ENCODE data around the gene ANO4.

The ANO4 gene

GRCh38 chr12:100793182-100793581, 1.4 kb upstream of the ANO4 start:
- ChIA-PET CTCF (interaction anchor here (1.1 kb wide), 1 partner anchor 11 kb away, joined by 3 read pairs; no protein-coding TSS in a partner anchor), POLR2A (no interaction called here)
- DNase-seq (ENCODE audit: extremely low spot score) = no peak
- TF ChIP-seq CTCF (IDR thresholded peaks at IDR 0.05; ENCODE audit: control extremely low read depth, extremely low read depth, low read depth, missing control alignments) = no peak

GRCh38 chr12:100795174-100795799, 711 bp downstream of the ANO4 start:
- no peak for TF ChIP-seq CTCF (IDR thresholded peaks at IDR 0.05; ENCODE audit: control extremely low read depth, extremely low read depth, low read depth, missing control alignments)
- POLR2A ChIA-PET = no interaction called here
- no peak for DNase-seq (ENCODE audit: extremely low spot score)
- CTCF ChIA-PET = interaction anchor here (0.9 kb wide), 1 partner anchor 10 kb away, joined by 3 read pairs; no protein-coding TSS in a partner anchor

- POLR2A ChIA-PET = no interaction called here
Observed at GRCh38 chr12:100795800-100796179, 1.2 kb downstream of the ANO4 start.

DNA sequence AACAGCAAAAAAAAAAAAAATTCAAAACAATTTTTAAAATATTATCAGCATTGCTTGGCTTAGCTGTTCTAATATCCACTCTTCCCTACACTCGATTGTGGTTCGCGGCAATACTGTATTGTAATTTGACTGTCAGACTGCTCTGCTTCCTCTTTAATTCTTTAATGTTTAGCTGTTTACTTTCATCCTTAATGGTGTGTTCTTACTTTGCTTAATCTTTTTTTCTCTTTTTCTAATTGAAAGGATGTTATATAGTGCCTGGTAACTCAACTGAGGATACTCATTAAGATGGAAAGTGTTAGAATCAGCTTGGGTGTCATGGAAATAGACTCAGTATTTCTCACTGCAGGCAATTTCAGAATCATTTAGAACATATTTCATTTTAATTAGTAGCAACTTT, 2.0 kb downstream of the ANO4 start:
- no peak for TF ChIP-seq CTCF (IDR thresholded peaks at IDR 0.05; ENCODE audit: control extremely low read depth, extremely low read depth, low read depth, missing control alignments)
- ChIA-PET POLR2A (no interaction called here), CTCF (no interaction called here)

More at GRCh38 chr12:100795800-100796179, 1.2 kb downstream of the ANO4 start:
- TF ChIP-seq CTCF (IDR thresholded peaks at IDR 0.05; ENCODE audit: control extremely low read depth, extremely low read depth, low read depth, missing control alignments) = no peak
- CTCF ChIA-PET = interaction anchor here (0.9 kb wide), 1 partner anchor 10 kb away, joined by 3 read pairs; no protein-coding TSS in a partner anchor
- DNase-seq (ENCODE audit: extremely low spot score) = no peak

DNA sequence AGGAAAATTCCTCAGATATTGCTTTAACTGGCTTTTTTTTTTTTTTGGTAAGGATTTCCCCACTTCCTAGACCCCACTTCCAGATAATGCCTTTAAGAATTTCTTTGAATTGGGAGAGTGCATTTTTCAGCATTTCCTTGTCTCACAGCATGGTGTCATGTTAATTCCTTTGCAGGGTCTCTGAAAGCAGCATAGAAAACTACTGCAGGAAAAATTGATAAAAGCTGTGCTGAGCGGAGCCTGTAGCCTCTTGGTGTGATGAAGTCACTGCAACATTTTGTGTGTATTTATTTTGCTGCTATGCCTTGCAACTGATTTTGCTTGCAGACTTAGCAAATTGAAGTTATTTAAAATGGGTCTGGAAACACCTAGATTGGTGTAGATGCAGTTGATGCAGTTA, 2.7 kb downstream of the ANO4 start:
- no peak for TF ChIP-seq CTCF (IDR thresholded peaks at IDR 0.05; ENCODE audit: control extremely low read depth, extremely low read depth, low read depth, missing control alignments)
- ChIA-PET CTCF (no interaction called here), POLR2A (no interaction called here)
- DNase-seq (ENCODE audit: extremely low spot score) = no peak

More for the DNA sequence above, 2.0 kb downstream of the ANO4 start:
- no peak for DNase-seq (ENCODE audit: extremely low spot score)

- CTCF ChIA-PET = no interaction called here
- no peak for DNase-seq (ENCODE audit: extremely low spot score)
- no peak for TF ChIP-seq CTCF (IDR thresholded peaks at IDR 0.05; ENCODE audit: control extremely low read depth, extremely low read depth, low read depth, missing control alignments)
- POLR2A ChIA-PET = no interaction called here
Observed at GRCh38 chr12:100797786-100798185, 3.2 kb downstream of the ANO4 start.

Data from GM10248 (cell line).